Activated CD8-positive, alpha-beta T cell treated with anti-CD3 and anti-CD28 coated beads for 36 hours (primary cell): ENCODE data around the gene IL4I1. TPM values are rescaled to one million over a fixed set of nuclear protein-coding genes. Genes with fewer than 3 reads are reported as not detected.

ENCODE experiments used
- ATAC-seq: fragments of 200-7000 bp; cut with Tn5 transposase; one replicate; pipeline ENCODE4 v1.10.0; 2021; ENCODE audit warnings: mild to moderate bottlenecking, moderate library complexity
- CTCF ChIA-PET: fragments of 350-600 bp; sonication (Branson Sonifier 250); formaldehyde crosslinking; loops from one replicate; lab custom pipeline; 2021; ENCODE audit warnings: antibody characterized with exemption; lab: Charles Lee
- POLR2A ChIA-PET: fragments of 350-600 bp; sonication (Branson Sonifier 250); formaldehyde crosslinking; loops from one replicate; lab custom pipeline; 2021; ENCODE audit warnings: antibody characterized with exemption; lab: Charles Lee
- DNase-seq: peaks from one replicate; pipeline ENCODE4 v3.0.0-alpha.2; 2020
- H3K27ac Mint-ChIP-seq: one replicate; pipeline ENCODE4 v1.8.0; 2021; ENCODE audit warnings: mild to moderate bottlenecking, mixed read lengths
- H3K27me3 Mint-ChIP-seq: one replicate; pipeline ENCODE4 v1.8.0; 2021; ENCODE audit warnings: mixed read lengths
- H3K36me3 Mint-ChIP-seq: one replicate; pipeline ENCODE4 v1.8.0; 2021; ENCODE audit warnings: low read depth, mixed read lengths
- H3K4me1 Mint-ChIP-seq: one replicate; pipeline ENCODE4 v1.8.0; 2021; ENCODE audit warnings: low read depth, mixed read lengths
- H3K4me3 Mint-ChIP-seq: one replicate; pipeline ENCODE4 v1.8.0; 2021; ENCODE audit warnings: mild to moderate bottlenecking, moderate library complexity, mixed read lengths
- H3K9me3 Mint-ChIP-seq: one replicate; pipeline ENCODE4 v1.8.0; 2021; ENCODE audit warnings: mixed read lengths
- intact Hi-C: fragments of 100-400 bp; cut with micrococcal nuclease; formaldehyde crosslinking; loops from one replicate; pipeline ENCODE4 v1.10.0; 2022
- total RNA-seq, 2 experiments: library from RNA; stranded (reverse); gene quantifications; one replicate each; pipeline ENCODE4 v1.2.3, GENCODE V29; 2021
- TF ChIP-seq, protein P1 (sequence below): fragments of 200-600 bp; IDR thresholded peaks from one replicate; pipeline ENCODE4 v1.8.0; 2022; ENCODE audit warnings: antibody characterized with exemption, mild to moderate bottlenecking

Gene IL4I1
- total RNA-seq, 2 experiments from 2014 or later: 16.1 to 16.2 TPM

DNA sequence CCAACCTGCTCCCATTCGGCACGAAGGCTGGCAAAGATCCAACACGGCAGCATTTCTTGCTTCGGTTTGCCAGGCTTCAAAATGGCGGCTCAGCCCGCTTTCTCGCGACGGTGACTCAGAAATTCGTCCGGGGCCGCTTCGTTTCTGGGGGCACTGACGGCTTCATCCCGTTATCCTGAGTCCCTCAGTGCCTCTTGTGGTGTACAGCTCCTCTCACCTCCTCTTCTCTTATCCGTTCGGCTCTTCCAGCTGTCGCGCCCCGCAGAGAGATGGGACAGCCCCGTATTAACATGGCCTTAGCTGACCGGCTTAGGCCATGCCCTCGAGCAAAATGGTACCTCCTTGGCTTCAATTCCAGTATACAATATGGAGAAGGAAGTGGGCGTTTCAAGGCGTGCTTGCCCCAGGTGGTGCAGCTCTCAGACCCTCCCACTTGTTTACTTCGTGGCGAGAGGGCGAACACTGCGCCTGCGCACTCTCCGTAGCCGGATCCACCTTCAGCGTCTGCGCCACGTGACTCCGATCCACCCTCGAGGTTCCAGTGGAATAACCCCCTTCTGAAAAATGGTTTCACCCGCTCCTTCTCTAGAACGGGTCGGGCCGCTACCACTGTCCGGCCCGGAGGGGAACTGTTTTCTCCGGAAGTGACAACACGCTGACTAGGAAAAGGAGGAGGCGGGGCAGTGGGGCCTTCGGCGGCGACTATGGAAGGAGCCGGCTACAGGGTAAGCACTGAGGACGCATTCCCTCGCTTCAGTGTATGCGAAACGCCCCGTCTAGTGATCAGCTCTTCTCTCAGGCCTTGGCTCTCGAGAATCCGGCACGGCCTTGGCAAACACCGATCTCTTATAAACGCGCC lies 19.4 kb downstream of the IL4I1 start, which contains the start of the genes AKT1S1 and TBC1D17:
AKT1S1 (minus strand) TSS at position 336 of the 859 bp plus-strand sequence. CDS start 4,060 bp downstream, outside the sequence.
TBC1D17 (plus strand) TSS at position 683 of the 859 bp plus-strand sequence; CDS start at position 705, 22 bp downstream.
- no peaks in the 10 kb centered on the region for H3K27me3 Mint-ChIP-seq
- peaks cover 17% of the 10 kb centered on the region for H3K4me1 Mint-ChIP-seq
- no peaks in the 10 kb centered on the region for H3K9me3 Mint-ChIP-seq
- TF ChIP-seq, protein P1, sequence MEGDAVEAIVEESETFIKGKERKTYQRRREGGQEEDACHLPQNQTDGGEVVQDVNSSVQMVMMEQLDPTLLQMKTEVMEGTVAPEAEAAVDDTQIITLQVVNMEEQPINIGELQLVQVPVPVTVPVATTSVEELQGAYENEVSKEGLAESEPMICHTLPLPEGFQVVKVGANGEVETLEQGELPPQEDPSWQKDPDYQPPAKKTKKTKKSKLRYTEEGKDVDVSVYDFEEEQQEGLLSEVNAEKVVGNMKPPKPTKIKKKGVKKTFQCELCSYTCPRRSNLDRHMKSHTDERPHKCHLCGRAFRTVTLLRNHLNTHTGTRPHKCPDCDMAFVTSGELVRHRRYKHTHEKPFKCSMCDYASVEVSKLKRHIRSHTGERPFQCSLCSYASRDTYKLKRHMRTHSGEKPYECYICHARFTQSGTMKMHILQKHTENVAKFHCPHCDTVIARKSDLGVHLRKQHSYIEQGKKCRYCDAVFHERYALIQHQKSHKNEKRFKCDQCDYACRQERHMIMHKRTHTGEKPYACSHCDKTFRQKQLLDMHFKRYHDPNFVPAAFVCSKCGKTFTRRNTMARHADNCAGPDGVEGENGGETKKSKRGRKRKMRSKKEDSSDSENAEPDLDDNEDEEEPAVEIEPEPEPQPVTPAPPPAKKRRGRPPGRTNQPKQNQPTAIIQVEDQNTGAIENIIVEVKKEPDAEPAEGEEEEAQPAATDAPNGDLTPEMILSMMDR: no peak
- H3K4me3 Mint-ChIP-seq: no peak within 1 kb of the TSS
- ChIA-PET CTCF (interaction anchor here (1.2 kb wide), 1 partner anchor 11 kb away, joined by 4 read pairs; no protein-coding TSS in a partner anchor), POLR2A (interaction anchor here (1.1 to 2.4 kb wide), 11 partner anchors 8 to 213 kb away, joined by 3 to 10 read pairs (median 5); partner anchors contain the start of genes ATF5, FUZ, IL4I1 and NUP62)
- DNase-seq (peak; percentile 99), ATAC-seq (peak; percentile 70)
- peaks cover 21% of the 10 kb centered on the region for H3K36me3 Mint-ChIP-seq
- intact Hi-C loops: loop anchor here (10.0 kb wide), 1 partner anchor 48 kb away; the partner anchor contains the start of genes ATF5 and NUP62
- no peak within 1 kb of the TSS for H3K27ac Mint-ChIP-seq

DNA sequence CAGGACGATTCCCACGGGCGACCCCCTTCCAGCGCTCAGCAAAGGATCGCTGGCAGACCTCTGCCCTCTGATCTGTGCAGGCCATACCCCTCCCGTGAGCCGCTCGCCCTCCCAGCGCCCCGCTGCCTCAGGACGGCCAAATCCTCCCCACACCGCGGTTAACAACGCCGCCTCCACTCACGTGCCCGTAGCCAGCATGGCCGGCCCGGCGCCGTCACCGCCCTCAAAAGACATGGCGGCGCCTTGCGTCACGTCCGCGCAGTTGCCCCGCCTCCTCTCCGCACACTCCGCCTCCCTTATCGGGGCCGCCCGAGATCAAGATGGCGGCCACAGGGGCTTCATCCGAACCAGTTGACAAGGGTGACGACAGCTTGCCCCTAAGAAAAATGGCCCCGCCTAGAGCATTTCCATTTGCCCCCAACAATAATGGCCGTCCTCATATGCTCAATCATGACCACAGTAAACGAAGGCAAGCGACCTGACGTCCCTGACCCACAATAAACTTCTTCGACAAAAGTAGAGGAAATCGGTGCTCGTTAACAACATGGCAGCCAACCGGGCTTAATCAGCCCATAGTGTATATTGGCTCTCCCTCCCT lies 20.2 kb downstream of the IL4I1 start:
- intact Hi-C loops: loop anchor here (10.0 kb wide), 1 partner anchor 48 kb away; the partner anchor contains the start of genes ATF5 and NUP62
- ATAC-seq: peak; percentile 59
- POLR2A ChIA-PET: interaction anchor here (0.7 to 2.4 kb wide), 14 partner anchors 7 to 212 kb away, joined by 3 to 10 read pairs (median 5); partner anchors contain the start of genes ATF5, FUZ, IL4I1 and NUP62
- H3K9me3 Mint-ChIP-seq: no peaks in the 10 kb centered on the region
- CTCF ChIA-PET: interaction anchor here (1.2 to 1.3 kb wide), 2 partner anchors 12 to 13 kb away, joined by 4 to 5 read pairs; no protein-coding TSS in a partner anchor
- peaks cover 16% of the 10 kb centered on the region for H3K36me3 Mint-ChIP-seq
- TF ChIP-seq, protein P1: no peak
- H3K4me1 Mint-ChIP-seq: peaks cover 24% of the 10 kb centered on the region
- DNase-seq: peak; percentile 99
- H3K27me3 Mint-ChIP-seq: no peaks in the 10 kb centered on the region
- no peak overlapping the region for H3K27ac Mint-ChIP-seq
- H3K4me3 Mint-ChIP-seq: no peak overlapping the region

DNA sequence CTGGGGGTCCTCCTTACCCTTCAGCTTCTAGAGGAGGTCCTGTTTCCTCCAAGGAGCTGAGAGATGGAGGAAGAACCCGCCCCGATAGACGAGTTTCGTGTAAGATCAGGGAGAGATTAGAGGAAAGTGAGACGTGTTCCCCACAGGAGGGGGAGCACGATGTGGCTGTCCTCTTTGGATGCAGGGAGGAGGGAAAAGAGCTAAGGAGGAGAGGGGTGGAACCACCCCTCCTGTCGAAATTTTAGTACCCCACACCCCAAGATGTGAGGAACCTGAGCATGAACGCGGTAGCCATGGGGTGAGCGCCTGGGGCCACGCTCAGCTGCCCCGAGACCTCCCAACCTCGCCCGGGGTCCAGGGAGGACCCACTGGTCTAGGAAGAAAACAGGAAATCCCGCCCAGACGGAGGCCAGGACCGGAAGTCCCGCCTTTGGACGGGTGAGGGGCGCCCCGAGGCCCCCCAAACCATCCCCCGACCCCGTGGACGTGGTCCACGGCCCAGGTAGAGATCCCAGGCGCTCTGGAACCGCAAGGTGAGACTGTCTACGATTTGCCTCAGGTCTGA lies 20.7 kb downstream of the IL4I1 start:
- TF ChIP-seq, protein P1: no peak
- ChIA-PET POLR2A (interaction anchor here (0.7 to 2.4 kb wide), 8 partner anchors 10 to 211 kb away, joined by 3 to 9 read pairs (median 5); partner anchors contain the start of genes ATF5, FUZ and NUP62), CTCF (interaction anchor here (1.3 kb wide), 1 partner anchor 14 kb away, joined by 5 read pairs; no protein-coding TSS in a partner anchor)
- ATAC-seq (no peak), DNase-seq (peak; percentile 60)
- intact Hi-C loops: loop anchor here (10.0 kb wide), 1 partner anchor 49 kb away; the partner anchor contains the start of genes ATF5 and NUP62
- Mint-ChIP-seq H3K4me3 (no peak overlapping the region), H3K9me3 (no peaks in the 10 kb centered on the region), H3K27ac (no peak overlapping the region), H3K27me3 (no peaks in the 10 kb centered on the region), H3K4me1 (peaks cover 24% of the 10 kb centered on the region), H3K36me3 (peaks cover 16% of the 10 kb centered on the region)

DNA sequence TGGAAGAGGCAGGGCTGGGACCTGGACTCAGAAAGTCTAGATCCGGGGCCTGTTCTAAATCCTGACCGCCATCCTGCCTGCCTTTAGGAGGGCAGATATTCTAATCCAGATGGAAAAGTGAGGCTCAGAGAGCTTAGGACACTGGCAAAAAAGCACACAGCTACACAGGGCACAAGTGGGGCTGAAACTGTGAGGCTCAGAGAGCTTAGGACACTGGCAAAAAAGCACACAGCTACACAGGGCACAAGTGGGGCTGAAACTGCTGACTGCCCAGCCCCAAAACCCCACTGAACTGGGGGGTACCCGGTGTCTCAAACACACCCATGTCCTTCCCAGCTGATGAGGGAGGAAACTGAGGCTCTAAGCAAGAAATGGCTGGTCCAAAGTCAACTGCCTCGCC lies 21.5 kb downstream of the IL4I1 start:
- H3K4me1 Mint-ChIP-seq: peaks cover 28% of the 10 kb centered on the region
- CTCF ChIA-PET: interaction anchor here (1.3 kb wide), 1 partner anchor 15 kb away, joined by 5 read pairs; no protein-coding TSS in a partner anchor
- no peak overlapping the region for H3K4me3 Mint-ChIP-seq
- no peaks in the 10 kb centered on the region for H3K27me3 Mint-ChIP-seq
- POLR2A ChIA-PET: interaction anchor here (0.7 to 2.4 kb wide), 4 partner anchors 9 to 65 kb away, joined by 3 to 9 read pairs (median 5); no protein-coding TSS in a partner anchor
- ATAC-seq (no peak), DNase-seq (no peak)
- intact Hi-C loops: loop anchor here (10.0 kb wide), 1 partner anchor 50 kb away; the partner anchor contains the start of genes ATF5 and NUP62
- no peaks in the 10 kb centered on the region for H3K9me3 Mint-ChIP-seq
- TF ChIP-seq, protein P1: no peak
- H3K36me3 Mint-ChIP-seq: peaks cover 13% of the 10 kb centered on the region
- H3K27ac Mint-ChIP-seq: no peak overlapping the region
